PC-3 (cell line): ENCODE measurements around the gene MSX1. TPM values are rescaled to one million over a fixed set of nuclear protein-coding genes. Genes with fewer than 3 reads are reported as not detected.

Experiments used
- ATAC-seq: fragments of 200-7000 bp; cut with Tn5 transposase; 2 replicates; pipeline ENCODE4 v1.9.1; 2020; ENCODE audit warnings: mild to moderate bottlenecking, moderate library complexity
- BruUV-seq: library from RNA; stranded (reverse); fragments of 400-500 nt; replicated peaks from 2 replicates; lab custom pipeline; 2021; lab: Mats Ljungman, UMichigan
- CTCF ChIA-PET: fragments of 300-600 bp; sonication (Branson Sonifier 250); formaldehyde crosslinking; loops from one replicate; lab custom pipeline; 2022; ENCODE audit warnings: antibody characterized with exemption; lab: Charles Lee
- POLR2A ChIA-PET: fragments of 300-600 bp; sonication (Branson Sonifier 250); formaldehyde crosslinking; loops from one replicate; lab custom pipeline; 2022; ENCODE audit warnings: antibody characterized with exemption; ENCODE audit not compliant: unreplicated experiment; lab: Charles Lee
- DNase-seq: peaks from one replicate; pipeline ENCODE4 v3.0.0-alpha.2; 2015
- H2AFZ ChIP-seq: fragments of 300-600 bp; sonication (generic); 2 replicates; pipeline ENCODE4 v1.6.0; 2016; ENCODE audit warnings: antibody characterized with exemption, low read length
- H3F3A ChIP-seq: fragments of 300-600 bp; sonication (generic); one replicate; pipeline ENCODE4 v1.6.0; 2017; ENCODE audit warnings: antibody characterized with exemption, low read length, control low read depth, mild to moderate bottlenecking; ENCODE audit not compliant: unreplicated experiment
- H3K27ac ChIP-seq: fragments of 300-600 bp; sonication (generic); 2 replicates; pipeline ENCODE4 v1.5.1; 2016; ENCODE audit warnings: mild to moderate bottlenecking, low read length
- H3K27me3 ChIP-seq: fragments of 300-600 bp; sonication (generic); 2 replicates; pipeline ENCODE4 v1.6.1; 2016; ENCODE audit warnings: low read length, mixed read lengths
- H3K36me3 ChIP-seq: fragments of 300-600 bp; sonication (generic); 2 replicates; pipeline ENCODE4 v1.6.1; 2016; ENCODE audit warnings: low read depth, mixed run types, low read length, mixed read lengths
- H3K4me1 ChIP-seq: fragments of 300-600 bp; sonication (generic); 2 replicates; pipeline ENCODE4 v1.5.1; 2016; ENCODE audit warnings: low read length; ENCODE audit not compliant: insufficient read depth
- H3K4me2 ChIP-seq: fragments of 300-600 bp; sonication (generic); 2 replicates; pipeline ENCODE4 v1.6.0; 2016; ENCODE audit warnings: low read length
- H3K4me3 ChIP-seq: fragments of 300-600 bp; sonication (generic); 2 replicates; pipeline ENCODE4 v1.5.1; 2016; ENCODE audit warnings: mild to moderate bottlenecking, low read length, mixed read lengths
- H3K79me2 ChIP-seq: fragments of 300-600 bp; sonication (generic); 2 replicates; pipeline ENCODE4 v1.6.1; 2017; ENCODE audit warnings: low read length, mixed read lengths
- H3K9ac ChIP-seq: fragments of 300-600 bp; sonication (generic); 2 replicates; pipeline ENCODE4 v1.6.0; 2016; ENCODE audit warnings: mild to moderate bottlenecking, low read length
- H3K9me2 ChIP-seq: fragments of 300-600 bp; sonication (generic); replicated peaks from 2 replicates; pipeline ENCODE4 v1.6.1; 2016; ENCODE audit warnings: mixed run types, low read length, mixed read lengths
- H3K9me3 ChIP-seq: fragments of 300-600 bp; sonication (generic); 2 replicates; pipeline ENCODE4 v1.6.1; 2016; ENCODE audit warnings: low read length, mixed read lengths
- H4K20me1 ChIP-seq: fragments of 300-600 bp; sonication (generic); 2 replicates; pipeline ENCODE4 v1.6.1; 2016; ENCODE audit warnings: low read length, mixed read lengths
- CTCF ChIP-seq: fragments of 300-600 bp; sonication (generic); conservative IDR thresholded peaks from 2 replicates; pipeline ENCODE4 v1.5.1; 2017; ENCODE audit warnings: antibody characterized with exemption, low read depth, mild to moderate bottlenecking, low read length
- EZH2 ChIP-seq: fragments of 300-600 bp; sonication (generic); IDR thresholded peaks from one replicate; pipeline ENCODE4 v1.6.1; 2017; ENCODE audit warnings: antibody characterized with exemption, mild to moderate bottlenecking, low read length; ENCODE audit not compliant: unreplicated experiment
- EZH2phosphoT487 ChIP-seq: fragments of 300-600 bp; sonication (generic); IDR thresholded peaks from 2 replicates; pipeline ENCODE4 v1.6.1; 2018; ENCODE audit warnings: mild to moderate bottlenecking, antibody characterized with exemption, low read length, borderline replicate concordance
- intact Hi-C: fragments of 100-400 bp; cut with micrococcal nuclease; formaldehyde crosslinking; loops from 2 replicates; pipeline ENCODE4 v1.9.0; 2023
- total RNA-seq: library from RNA; depleted of rRNA; stranded (reverse); fragments of >200 nt; gene quantifications from 2 replicates; pipeline ENCODE4 v1.2.3, GENCODE V29; 2014

The MSX1 gene
- total RNA-seq, 1 experiment from 2014 or later: 7.5 TPM

GRCh38 chr4:4851906-4852305 lies 7.6 kb upstream of the MSX1 start:
- H3K79me2 ChIP-seq: no peaks in the 10 kb centered on the region
- intact Hi-C loops: no loop called here
- ChIA-PET POLR2A (no interaction called here), CTCF (no interaction called here)
- no TSS peak for BruUV-seq
- H3K9ac ChIP-seq: no peak overlapping the region
- ATAC-seq (no peak), DNase-seq (no peak)
- no peaks in the 10 kb centered on the region for H3K36me3 ChIP-seq
- no peak overlapping the region for H2AFZ ChIP-seq
- H3K9me3 ChIP-seq: no peaks in the 10 kb centered on the region
- no peaks in the 10 kb centered on the region for H4K20me1 ChIP-seq
- H3K9me2 ChIP-seq: no peaks in the 10 kb centered on the region
- no peaks in the 10 kb centered on the region for H3F3A ChIP-seq
- no peak overlapping the region for H3K4me3 ChIP-seq
- peaks cover 25% of the 10 kb centered on the region for H3K27me3 ChIP-seq
- no peak overlapping the region for H3K27ac ChIP-seq
- TF ChIP-seq EZH2: no peak
- TF ChIP-seq EZH2phosphoT487: no peak
- no peak for TF ChIP-seq CTCF
- no peaks in the 10 kb centered on the region for H3K4me1 ChIP-seq
- no peak overlapping the region for H3K4me2 ChIP-seq

- no peaks in the 10 kb centered on the region for H3F3A ChIP-seq
- H3K27me3 ChIP-seq: peaks cover 25% of the 10 kb centered on the region
- H3K4me2 ChIP-seq: no peak overlapping the region
- no peaks in the 10 kb centered on the region for H3K9me2 ChIP-seq
- no TSS peak for BruUV-seq
- H3K4me3 ChIP-seq: no peak overlapping the region
- intact Hi-C loops: no loop called here
- DNase-seq (no peak), ATAC-seq (no peak)
- H3K36me3 ChIP-seq: no peaks in the 10 kb centered on the region
- H3K27ac ChIP-seq: no peak overlapping the region
- no peaks in the 10 kb centered on the region for H3K79me2 ChIP-seq
- no peaks in the 10 kb centered on the region for H3K9me3 ChIP-seq
- H4K20me1 ChIP-seq: no peaks in the 10 kb centered on the region
- no peak for TF ChIP-seq EZH2phosphoT487
- no peak for TF ChIP-seq EZH2
- TF ChIP-seq CTCF: no peak
- H3K9ac ChIP-seq: no peak overlapping the region
- H2AFZ ChIP-seq: no peak overlapping the region
- POLR2A ChIA-PET: no interaction called here
- CTCF ChIA-PET: interaction anchor here (0.6 kb wide), 1 partner anchor 275 kb away, joined by 4 read pairs; no protein-coding TSS in a partner anchor
- H3K4me1 ChIP-seq: no peaks in the 10 kb centered on the region
Observed at GRCh38 chr4:4852591-4853362, 6.7 kb upstream of the MSX1 start.

- H3K27me3 ChIP-seq: peaks cover 25% of the 10 kb centered on the region
- ATAC-seq: no peak
- no TSS peak for BruUV-seq
- H3K27ac ChIP-seq: no peak overlapping the region
- no peak for TF ChIP-seq EZH2phosphoT487
- TF ChIP-seq CTCF: no peak
- no peak for TF ChIP-seq EZH2
- no peak overlapping the region for H2AFZ ChIP-seq
- POLR2A ChIA-PET: no interaction called here
- DNase-seq: no peak
- H3K9me3 ChIP-seq: no peaks in the 10 kb centered on the region
- H3K9ac ChIP-seq: no peak overlapping the region
- no peaks in the 10 kb centered on the region for H3F3A ChIP-seq
- CTCF ChIA-PET: interaction anchor here (0.6 kb wide), 1 partner anchor 276 kb away, joined by 4 read pairs; no protein-coding TSS in a partner anchor
- H4K20me1 ChIP-seq: no peaks in the 10 kb centered on the region
- no peaks in the 10 kb centered on the region for H3K79me2 ChIP-seq
- no peaks in the 10 kb centered on the region for H3K36me3 ChIP-seq
- H3K9me2 ChIP-seq: no peaks in the 10 kb centered on the region
- intact Hi-C loops: no loop called here
- H3K4me1 ChIP-seq: no peaks in the 10 kb centered on the region
- H3K4me3 ChIP-seq: no peak overlapping the region
- no peak overlapping the region for H3K4me2 ChIP-seq
Observed at GRCh38 chr4:4853371-4853823, 6.1 kb upstream of the MSX1 start.
